OCI-LY3 (cell line): ENCODE results near the gene CCDC40.

Experiments
- H2AFZ ChIP-seq: fragments of 200-600, 300-600 bp; shearing (Covaris generic); 2 replicates; pipeline ENCODE4 v1.6.0; 2014; ENCODE audit warnings: antibody characterized with exemption, low read depth, low read length
- H3K27ac ChIP-seq: fragments of 200-600, 300-600 bp; sonication (generic); 2 replicates; pipeline ENCODE4 v1.5.1; 2014; ENCODE audit warnings: mild to moderate bottlenecking, low read length, moderate library complexity, mixed read lengths
- H3K27me3 ChIP-seq: fragments of 200-600, 300-600 bp; sonication (generic); 2 replicates; pipeline ENCODE4 v1.6.1; 2014; ENCODE audit warnings: low read depth, low read length, mixed read lengths
- H3K36me3 ChIP-seq: fragments of 200-600, 300-600 bp; sonication (generic); replicated peaks from 2 replicates; pipeline ENCODE3; 2014; ENCODE audit warnings: low read depth, low read length, mixed read lengths
- H3K4me1 ChIP-seq: fragments of 300-600, 200-600 bp; sonication (generic); 2 replicates; pipeline ENCODE4 v1.6.1; 2014; ENCODE audit warnings: low read length, mixed read lengths
- H3K4me2 ChIP-seq: fragments of 200-600, 300-600 bp; sonication (generic); 2 replicates; pipeline ENCODE4 v1.6.1; 2014; ENCODE audit warnings: low read length, mixed read lengths
- H3K4me3 ChIP-seq: fragments of 300-600, 200-600 bp; sonication (generic); 2 replicates; pipeline ENCODE4 v1.5.1; 2014; ENCODE audit warnings: antibody characterized with exemption, mild to moderate bottlenecking, low read length, moderate library complexity
- H3K79me2 ChIP-seq: fragments of 300-600, 200-600 bp; shearing (Covaris generic); 2 replicates; pipeline ENCODE4 v1.6.1; 2014; ENCODE audit warnings: mild to moderate bottlenecking, low read length, mixed read lengths
- H3K9ac ChIP-seq: fragments of 300-600, 200-600 bp; shearing (Covaris generic); 2 replicates; pipeline ENCODE4 v1.6.0; 2014; ENCODE audit warnings: mild to moderate bottlenecking, low read length, moderate library complexity
- H3K9me3 ChIP-seq: fragments of 200-600, 300-600 bp; shearing (Covaris generic); 2 replicates; pipeline ENCODE4 v1.6.1; 2014; ENCODE audit warnings: low read length, mixed read lengths; ENCODE audit not compliant: insufficient read depth
- H4K20me1 ChIP-seq: fragments of 200-600, 300-600 bp; sonication (generic); 2 replicates; pipeline ENCODE4 v1.6.1; 2016; ENCODE audit warnings: low read length, mixed read lengths; ENCODE audit not compliant: insufficient read depth
- EZH2phosphoT487 ChIP-seq: fragments of 200-600 bp; shearing (Covaris generic); IDR thresholded peaks from 2 replicates; pipeline ENCODE4 v1.6.1; 2018; ENCODE audit warnings: antibody characterized with exemption, mixed run types, low read depth
- TF ChIP-seq, protein P1 (sequence below): fragments of 200-600, 300-600 bp; sonication (generic); IDR thresholded peaks from 2 replicates; pipeline ENCODE4 v1.5.1; 2014; ENCODE audit warnings: antibody characterized with exemption, low read length, low read depth

The CCDC40 gene

DNA sequence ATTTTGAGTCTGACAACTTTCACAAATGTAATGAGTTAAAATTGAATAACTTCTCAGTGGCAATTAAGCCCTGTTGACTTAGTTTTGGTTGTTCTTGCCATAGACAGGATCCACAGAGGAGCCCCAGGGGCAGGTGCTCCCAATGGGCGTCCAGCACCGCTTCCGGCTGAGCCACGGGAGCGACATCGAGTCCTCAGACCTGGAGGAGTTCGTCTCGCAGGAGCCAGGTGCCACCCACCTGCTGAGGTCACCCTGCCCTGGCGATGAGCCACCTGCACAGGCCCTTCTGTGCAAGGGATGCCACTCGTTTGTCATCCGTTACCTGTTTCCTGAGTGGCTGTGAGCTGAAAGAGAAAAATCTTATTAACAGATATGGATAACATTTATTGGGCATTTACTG lies 10.7 kb downstream of the CCDC40 start:
- H3K36me3 ChIP-seq = no peaks in the 10 kb centered on the region

GRCh38 chr17:80049986-80050385 lies 13.5 kb downstream of the CCDC40 start:
- Histone ChIP-seq H2AFZ (no peak overlapping the region), H4K20me1 (no peaks in the 10 kb centered on the region), H3K27ac (no peak overlapping the region), H3K79me2 (no peaks in the 10 kb centered on the region), H3K4me3 (no peak overlapping the region), H3K36me3 (no peaks in the 10 kb centered on the region), H3K4me2 (no peak overlapping the region), H3K27me3 (no peaks in the 10 kb centered on the region), H3K9ac (no peak overlapping the region), H3K9me3 (no peaks in the 10 kb centered on the region), H3K4me1 (no peaks in the 10 kb centered on the region)
- TF ChIP-seq EZH2phosphoT487 = no peak
- TF ChIP-seq, protein P1, sequence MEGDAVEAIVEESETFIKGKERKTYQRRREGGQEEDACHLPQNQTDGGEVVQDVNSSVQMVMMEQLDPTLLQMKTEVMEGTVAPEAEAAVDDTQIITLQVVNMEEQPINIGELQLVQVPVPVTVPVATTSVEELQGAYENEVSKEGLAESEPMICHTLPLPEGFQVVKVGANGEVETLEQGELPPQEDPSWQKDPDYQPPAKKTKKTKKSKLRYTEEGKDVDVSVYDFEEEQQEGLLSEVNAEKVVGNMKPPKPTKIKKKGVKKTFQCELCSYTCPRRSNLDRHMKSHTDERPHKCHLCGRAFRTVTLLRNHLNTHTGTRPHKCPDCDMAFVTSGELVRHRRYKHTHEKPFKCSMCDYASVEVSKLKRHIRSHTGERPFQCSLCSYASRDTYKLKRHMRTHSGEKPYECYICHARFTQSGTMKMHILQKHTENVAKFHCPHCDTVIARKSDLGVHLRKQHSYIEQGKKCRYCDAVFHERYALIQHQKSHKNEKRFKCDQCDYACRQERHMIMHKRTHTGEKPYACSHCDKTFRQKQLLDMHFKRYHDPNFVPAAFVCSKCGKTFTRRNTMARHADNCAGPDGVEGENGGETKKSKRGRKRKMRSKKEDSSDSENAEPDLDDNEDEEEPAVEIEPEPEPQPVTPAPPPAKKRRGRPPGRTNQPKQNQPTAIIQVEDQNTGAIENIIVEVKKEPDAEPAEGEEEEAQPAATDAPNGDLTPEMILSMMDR = no peak

More for the DNA sequence above, 10.7 kb downstream of the CCDC40 start:
- Histone ChIP-seq H3K4me2 (no peak overlapping the region), H3K9ac (no peak overlapping the region), H3K4me3 (no peak overlapping the region), H3K9me3 (no peaks in the 10 kb centered on the region), H3K27me3 (no peaks in the 10 kb centered on the region), H3K79me2 (no peaks in the 10 kb centered on the region), H3K4me1 (no peaks in the 10 kb centered on the region), H3K27ac (no peak overlapping the region), H4K20me1 (no peaks in the 10 kb centered on the region), H2AFZ (no peak overlapping the region)
- TF ChIP-seq EZH2phosphoT487 = no peak
- TF ChIP-seq, protein P1 = no peak

- Histone ChIP-seq H3K36me3 (no peaks in the 10 kb centered on the region), H3K9ac (no peak overlapping the region), H3K27me3 (no peaks in the 10 kb centered on the region), H3K4me2 (no peak overlapping the region), H3K79me2 (no peaks in the 10 kb centered on the region), H3K9me3 (no peaks in the 10 kb centered on the region), H3K27ac (no peak overlapping the region), H4K20me1 (no peaks in the 10 kb centered on the region), H2AFZ (no peak overlapping the region), H3K4me3 (no peak overlapping the region), H3K4me1 (no peaks in the 10 kb centered on the region)
- TF ChIP-seq, protein P1 = no peak
- TF ChIP-seq EZH2phosphoT487 = no peak
These were observed 14.3 kb downstream of the CCDC40 start for GRCh38 chr17:80050706-80051105.

GRCh38 chr17:80051681-80052080 lies 15.2 kb downstream of the CCDC40 start:
- Histone ChIP-seq H3K9ac (no peak overlapping the region), H3K4me1 (no peaks in the 10 kb centered on the region), H3K27me3 (no peaks in the 10 kb centered on the region), H3K4me2 (no peak overlapping the region), H3K9me3 (no peaks in the 10 kb centered on the region), H3K27ac (no peak overlapping the region), H3K36me3 (no peaks in the 10 kb centered on the region), H3K79me2 (no peaks in the 10 kb centered on the region), H2AFZ (no peak overlapping the region), H3K4me3 (no peak overlapping the region), H4K20me1 (no peaks in the 10 kb centered on the region)
- TF ChIP-seq, protein P1 = no peak
- TF ChIP-seq EZH2phosphoT487 = no peak
